ENCODE measurements around the gene FGF14. TPM values are rescaled to one million over a fixed set of nuclear protein-coding genes. Genes with fewer than 3 reads are reported as not detected.

Gene FGF14
- total RNA-seq, 3 donors from 2014 or later, result under 0.01 to 0.29 (median under 0.01) TPM

GRCh38 chr13:102293723-102294122 is 108.1 kb downstream of the FGF14 start:
- DNase-seq (ENCODE audit: low spot score in 2 of 2), result no peak
- Histone ChIP-seq H3K36me3 (no peaks in the 10 kb centered on the region), H3K4me1 (no peaks in the 10 kb centered on the region), H3K27ac (no peak overlapping the region), H3K9me3 (no peaks in the 10 kb centered on the region), H3K4me3 (no peak overlapping the region), H3K27me3 (no peaks in the 10 kb centered on the region)
- no peak for TF ChIP-seq POLR2AphosphoS5 (IDR thresholded peaks at IDR 0.05)
- TF ChIP-seq POLR2A (IDR thresholded peaks at IDR 0.05), result no peak
- TF ChIP-seq, protein P1, sequence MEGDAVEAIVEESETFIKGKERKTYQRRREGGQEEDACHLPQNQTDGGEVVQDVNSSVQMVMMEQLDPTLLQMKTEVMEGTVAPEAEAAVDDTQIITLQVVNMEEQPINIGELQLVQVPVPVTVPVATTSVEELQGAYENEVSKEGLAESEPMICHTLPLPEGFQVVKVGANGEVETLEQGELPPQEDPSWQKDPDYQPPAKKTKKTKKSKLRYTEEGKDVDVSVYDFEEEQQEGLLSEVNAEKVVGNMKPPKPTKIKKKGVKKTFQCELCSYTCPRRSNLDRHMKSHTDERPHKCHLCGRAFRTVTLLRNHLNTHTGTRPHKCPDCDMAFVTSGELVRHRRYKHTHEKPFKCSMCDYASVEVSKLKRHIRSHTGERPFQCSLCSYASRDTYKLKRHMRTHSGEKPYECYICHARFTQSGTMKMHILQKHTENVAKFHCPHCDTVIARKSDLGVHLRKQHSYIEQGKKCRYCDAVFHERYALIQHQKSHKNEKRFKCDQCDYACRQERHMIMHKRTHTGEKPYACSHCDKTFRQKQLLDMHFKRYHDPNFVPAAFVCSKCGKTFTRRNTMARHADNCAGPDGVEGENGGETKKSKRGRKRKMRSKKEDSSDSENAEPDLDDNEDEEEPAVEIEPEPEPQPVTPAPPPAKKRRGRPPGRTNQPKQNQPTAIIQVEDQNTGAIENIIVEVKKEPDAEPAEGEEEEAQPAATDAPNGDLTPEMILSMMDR (IDR thresholded peaks at IDR 0.05), result no peak
- intact Hi-C loops (cut with DNase I; ENCODE audit: low total_unique reads), result no loop called here

DNA sequence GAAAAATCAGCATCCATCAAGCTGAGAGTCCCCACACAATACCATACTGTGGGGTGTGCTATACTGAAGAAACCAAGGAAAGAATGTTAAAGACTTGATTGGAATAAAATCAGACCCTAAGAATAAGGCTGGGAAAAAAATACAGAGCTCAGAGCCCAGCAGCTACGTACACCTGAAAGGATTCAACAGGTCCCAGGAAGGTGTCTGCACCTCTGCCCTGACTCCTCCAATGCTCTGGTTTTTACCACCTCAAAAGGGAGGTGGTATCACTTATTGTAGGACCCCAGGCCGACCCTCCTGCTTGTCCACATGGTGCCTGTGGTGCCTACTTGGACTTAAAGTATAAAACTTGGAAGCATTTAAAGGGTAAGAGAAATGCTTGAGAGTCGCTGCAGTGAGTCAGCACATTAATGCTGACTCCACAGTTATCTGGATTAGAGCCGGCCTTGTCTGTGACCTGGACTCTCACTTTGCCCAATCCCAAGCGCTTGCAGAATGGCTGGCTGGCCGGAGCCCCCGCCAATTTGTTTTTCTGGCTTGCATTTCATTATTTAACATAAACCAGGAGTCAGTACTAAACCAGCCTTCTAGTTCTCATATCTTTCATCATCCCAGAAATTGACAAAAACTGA is 110.1 kb downstream of the FGF14 start:
- intact Hi-C loops (cut with DNase I; ENCODE audit: low total_unique reads), result no loop called here
- DNase-seq (ENCODE audit: low spot score in 2 of 2), result no peak
- no peaks in the 10 kb centered on the region for H3K4me1 ChIP-seq
- no peaks in the 10 kb centered on the region for H3K27me3 ChIP-seq
- no peaks in the 10 kb centered on the region for H3K9me3 ChIP-seq
- no peak for TF ChIP-seq POLR2A (IDR thresholded peaks at IDR 0.05)
- TF ChIP-seq POLR2AphosphoS5 (IDR thresholded peaks at IDR 0.05), result no peak
- TF ChIP-seq, protein P1 (IDR thresholded peaks at IDR 0.05), result no peak
- H3K27ac ChIP-seq, result no peak overlapping the region
- no peaks in the 10 kb centered on the region for H3K36me3 ChIP-seq
- H3K4me3 ChIP-seq, result no peak overlapping the region

DNA sequence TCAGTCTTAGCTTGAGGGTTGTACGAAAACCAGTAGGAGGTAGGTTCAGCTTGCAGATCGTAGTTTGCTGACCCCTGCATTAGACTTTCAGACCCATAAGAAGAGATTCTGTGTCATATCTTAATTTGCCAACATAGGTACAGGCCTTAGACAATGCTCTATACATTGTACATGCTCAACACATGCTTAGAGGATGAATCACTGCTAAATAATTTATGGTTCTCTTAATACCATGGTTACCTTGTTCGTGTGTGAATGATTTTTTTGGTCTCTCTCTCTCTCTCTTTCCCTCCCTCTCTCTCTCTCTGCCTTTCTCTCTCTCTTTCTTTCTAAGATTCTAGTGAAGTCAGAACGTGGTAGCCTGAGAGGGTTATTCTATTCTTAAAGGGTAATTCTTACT is 112.2 kb downstream of the FGF14 start:
- intact Hi-C loops (cut with DNase I; ENCODE audit: low total_unique reads), result no loop called here
- no peaks in the 10 kb centered on the region for H3K36me3 ChIP-seq
- H3K4me3 ChIP-seq, result no peak overlapping the region
- TF ChIP-seq, protein P1 (IDR thresholded peaks at IDR 0.05), result no peak
- no peaks in the 10 kb centered on the region for H3K27me3 ChIP-seq
- no peak overlapping the region for H3K27ac ChIP-seq
- no peak for DNase-seq (ENCODE audit: low spot score in 2 of 2)
- H3K4me1 ChIP-seq, result no peaks in the 10 kb centered on the region
- H3K9me3 ChIP-seq, result no peaks in the 10 kb centered on the region

DNA sequence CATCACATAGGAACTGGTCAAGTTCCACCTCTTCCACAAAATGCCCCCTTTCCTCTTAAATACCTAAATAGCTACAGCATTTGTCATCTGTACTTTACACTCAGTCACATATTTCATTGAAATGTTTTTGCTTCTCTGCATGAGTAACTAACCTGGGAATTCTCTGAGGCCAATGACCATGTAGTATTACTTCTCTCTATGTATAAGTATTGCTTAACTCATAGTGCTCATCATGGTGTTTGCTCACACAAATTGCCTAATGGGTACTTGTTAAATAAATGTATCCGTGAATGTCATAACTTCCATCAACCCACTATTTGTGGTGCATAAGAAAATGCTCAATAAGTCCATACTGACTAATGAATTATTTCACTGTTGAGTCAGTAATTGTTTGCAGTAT is 115.5 kb downstream of the FGF14 start:
- Histone ChIP-seq H3K9me3 (no peaks in the 10 kb centered on the region), H3K36me3 (no peaks in the 10 kb centered on the region), H3K4me3 (no peak overlapping the region), H3K4me1 (no peaks in the 10 kb centered on the region), H3K27me3 (no peaks in the 10 kb centered on the region), H3K27ac (no peak overlapping the region)
- no peak for DNase-seq (ENCODE audit: low spot score in 2 of 2)
- intact Hi-C loops (cut with DNase I; ENCODE audit: low total_unique reads), result no loop called here
- TF ChIP-seq POLR2AphosphoS5 (IDR thresholded peaks at IDR 0.05), result no peak
- no peak for TF ChIP-seq POLR2A (IDR thresholded peaks at IDR 0.05)
- TF ChIP-seq, protein P1 (IDR thresholded peaks at IDR 0.05), result no peak

GRCh38 chr13:102280366-102280765 is 121.5 kb downstream of the FGF14 start:
- H3K4me1 ChIP-seq, result no peaks in the 10 kb centered on the region
- H3K27ac ChIP-seq, result no peak overlapping the region
- no peaks in the 10 kb centered on the region for H3K9me3 ChIP-seq
- no peak for TF ChIP-seq POLR2AphosphoS5 (IDR thresholded peaks at IDR 0.05)
- TF ChIP-seq, protein P1 (IDR thresholded peaks at IDR 0.05), result no peak
- TF ChIP-seq POLR2A (IDR thresholded peaks at IDR 0.05), result no peak
- intact Hi-C loops (cut with DNase I; ENCODE audit: low total_unique reads), result no loop called here
- DNase-seq (ENCODE audit: low spot score in 2 of 2), result no peak
- no peaks in the 10 kb centered on the region for H3K36me3 ChIP-seq
- no peaks in the 10 kb centered on the region for H3K27me3 ChIP-seq
- no peak overlapping the region for H3K4me3 ChIP-seq
